ENCODE results near the gene PTPRJ.

PTPRJ gene

DNA sequence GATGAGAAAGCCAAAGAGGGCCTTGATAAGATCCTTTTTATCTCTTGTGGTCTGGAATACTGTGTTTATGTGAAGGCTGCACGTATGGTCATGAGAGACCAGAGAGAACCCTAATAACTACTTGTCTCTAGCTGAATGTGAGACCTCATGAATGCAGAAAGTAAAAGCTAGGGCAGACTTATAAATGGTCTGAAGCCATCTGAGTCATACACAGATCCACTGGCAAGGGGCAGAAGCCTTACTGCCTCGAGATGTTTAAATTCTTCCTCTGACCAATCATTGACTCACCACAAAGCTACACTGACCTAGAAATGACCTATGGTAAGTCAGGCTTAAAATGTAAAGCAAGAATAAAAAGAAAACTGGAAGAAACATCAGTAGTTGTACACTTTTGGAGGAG is 213.5 kb downstream of the PTPRJ start:
- no peak for DNase-seq (ENCODE audit: low read depth in 2 of 2, low spot score in 1 of 2)

- DNase-seq (ENCODE audit: low read depth in 2 of 2, low spot score in 1 of 2): no peak
Observed at GRCh38 chr11:48207881-48208280, 227.5 kb downstream of the PTPRJ start.

DNA sequence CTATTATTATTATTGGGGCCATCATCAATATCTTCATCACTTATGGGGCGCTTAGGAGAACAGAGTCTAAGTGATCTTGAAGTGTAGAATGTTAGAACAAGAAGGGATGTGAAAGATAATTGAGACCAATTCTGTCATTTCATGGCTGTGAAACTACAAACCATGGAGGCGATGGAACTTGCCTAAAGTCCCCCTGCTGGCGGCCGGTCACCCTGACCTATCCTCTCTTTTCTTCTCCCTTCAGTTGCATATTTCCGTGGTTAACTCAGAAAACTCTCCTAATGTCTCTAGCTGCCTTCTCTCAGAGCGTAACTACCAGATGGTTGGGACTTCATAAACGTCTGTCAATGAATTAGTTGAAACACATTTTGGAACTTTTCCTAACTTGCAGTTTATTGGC is 229.7 kb downstream of the PTPRJ start:
- DNase-seq (ENCODE audit: low read depth in 2 of 2, low spot score in 1 of 2): no peak

GRCh38 chr11:48216510-48216909 is 236.2 kb downstream of the PTPRJ start, which contains the start of gene OR4B1:
Gene OR4B1, plus strand, starts transcription at chr11:48216810. Its CDS starts 0 bp downstream, at chr11:48216810.
- DNase-seq (ENCODE audit: low read depth in 2 of 2, low spot score in 1 of 2): no peak
